ENCODE results near the gene CUX1.
"Not testable (repeated sequence)": the region's sequence is repeated elsewhere in the genome, so short reads cannot be mapped to it uniquely, and the experiment has no call there.

Gene CUX1

GRCh38 chr7:101998906-101999240 is 181.4 kb downstream of the CUX1 start:
- in situ Hi-C loops (cut with MboI; ENCODE audit: low sequenced_read_pairs) = no loop called here

DNA sequence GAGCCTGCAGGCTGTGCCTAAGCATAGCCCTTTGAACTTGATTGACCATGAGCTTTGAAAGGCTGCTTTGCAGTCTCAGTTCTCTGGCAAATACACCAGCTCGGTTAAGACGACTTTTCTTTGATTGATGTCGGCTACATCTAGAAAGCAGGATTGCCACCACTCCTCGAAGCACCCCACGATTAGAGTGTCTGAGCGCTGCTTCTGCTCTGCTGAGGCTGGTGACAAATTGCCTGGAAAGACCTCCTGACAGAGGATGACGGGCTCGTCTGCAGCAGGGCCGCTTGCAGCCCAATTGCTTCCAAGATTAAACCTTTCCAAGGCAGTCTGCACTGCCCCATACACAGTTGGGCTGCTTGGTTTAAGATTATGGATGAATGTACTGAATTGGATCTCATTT is 182.0 kb downstream of the CUX1 start:
- in situ Hi-C loops (cut with MboI; ENCODE audit: low sequenced_read_pairs) = no loop called here

GRCh38 chr7:102000123-102000522 is 182.7 kb downstream of the CUX1 start:
- in situ Hi-C loops (cut with MboI; ENCODE audit: low sequenced_read_pairs) = no loop called here

- in situ Hi-C loops (cut with MboI; ENCODE audit: low sequenced_read_pairs) = no loop called here
Measured at GRCh38 chr7:102004229-102004628, 186.8 kb downstream of the CUX1 start.

DNA sequence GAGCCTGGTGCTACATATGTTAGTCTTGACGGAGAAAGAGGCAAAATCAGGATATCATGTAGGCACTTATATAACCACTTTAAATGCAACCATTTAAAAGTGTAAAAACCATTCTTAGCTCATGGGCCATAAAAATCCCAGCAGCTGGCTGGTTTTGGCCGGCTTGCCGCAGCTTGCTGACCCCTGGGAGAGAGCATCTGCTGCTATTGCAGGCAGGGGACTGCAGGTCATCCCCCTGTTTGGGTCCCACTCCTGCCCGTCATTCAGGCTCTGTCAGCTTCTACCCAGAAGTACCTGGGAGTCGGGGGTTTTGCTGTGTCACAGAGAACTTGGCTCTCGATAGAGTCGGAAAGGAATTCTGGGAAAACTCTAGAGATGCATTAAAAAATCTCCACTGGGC is 187.4 kb downstream of the CUX1 start:
- in situ Hi-C loops (cut with MboI; ENCODE audit: low sequenced_read_pairs) = no loop called here

- in situ Hi-C loops (cut with MboI; ENCODE audit: low sequenced_read_pairs) = no loop called here
Measured at GRCh38 chr7:102005933-102006480, 188.6 kb downstream of the CUX1 start.

DNA sequence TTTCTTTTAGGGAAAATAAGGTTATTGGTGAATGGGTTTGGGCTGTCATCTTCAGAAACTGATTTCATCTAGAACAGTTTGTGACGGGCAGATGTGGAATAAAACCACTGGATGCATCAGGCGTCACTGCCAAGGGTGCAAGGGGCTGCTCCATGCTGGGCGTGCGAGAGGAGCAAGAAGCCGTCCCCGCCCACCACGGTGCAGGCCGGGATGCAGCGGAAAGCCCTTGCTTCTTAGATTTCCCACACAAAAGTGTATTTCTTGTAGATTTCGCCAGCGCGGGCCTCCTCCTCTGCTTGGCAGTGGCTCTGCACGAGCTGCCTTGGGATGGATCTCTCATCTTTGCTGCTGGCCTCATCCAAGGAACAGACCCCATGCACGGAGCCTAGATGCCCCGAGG is 189.3 kb downstream of the CUX1 start:
- in situ Hi-C loops (cut with MboI; ENCODE audit: low sequenced_read_pairs) = no loop called here

GRCh38 chr7:102008535-102009262 is 191.3 kb downstream of the CUX1 start:
- in situ Hi-C loops (cut with MboI; ENCODE audit: low sequenced_read_pairs) = no loop called here

DNA sequence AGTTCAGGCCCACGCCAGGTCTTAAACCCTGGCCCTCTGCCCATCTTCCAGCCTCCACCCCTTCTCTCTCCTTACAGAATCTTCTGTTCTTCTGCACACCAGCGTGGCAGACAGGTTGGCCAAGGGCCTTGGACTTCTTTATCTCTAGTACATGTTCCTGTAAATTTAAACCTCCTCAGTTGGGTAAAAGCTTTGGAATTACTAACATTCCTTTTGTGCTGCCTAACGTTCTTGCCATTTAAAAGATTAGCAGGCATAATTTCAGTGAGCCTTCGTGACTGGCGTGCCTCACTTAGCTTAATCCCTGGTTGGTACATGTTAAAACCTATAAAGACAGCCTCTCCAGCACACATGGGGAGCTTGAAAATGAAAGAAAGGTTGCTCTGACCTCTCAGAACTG is 192.2 kb downstream of the CUX1 start:
- in situ Hi-C loops (cut with MboI; ENCODE audit: low sequenced_read_pairs) = no loop called here

DNA sequence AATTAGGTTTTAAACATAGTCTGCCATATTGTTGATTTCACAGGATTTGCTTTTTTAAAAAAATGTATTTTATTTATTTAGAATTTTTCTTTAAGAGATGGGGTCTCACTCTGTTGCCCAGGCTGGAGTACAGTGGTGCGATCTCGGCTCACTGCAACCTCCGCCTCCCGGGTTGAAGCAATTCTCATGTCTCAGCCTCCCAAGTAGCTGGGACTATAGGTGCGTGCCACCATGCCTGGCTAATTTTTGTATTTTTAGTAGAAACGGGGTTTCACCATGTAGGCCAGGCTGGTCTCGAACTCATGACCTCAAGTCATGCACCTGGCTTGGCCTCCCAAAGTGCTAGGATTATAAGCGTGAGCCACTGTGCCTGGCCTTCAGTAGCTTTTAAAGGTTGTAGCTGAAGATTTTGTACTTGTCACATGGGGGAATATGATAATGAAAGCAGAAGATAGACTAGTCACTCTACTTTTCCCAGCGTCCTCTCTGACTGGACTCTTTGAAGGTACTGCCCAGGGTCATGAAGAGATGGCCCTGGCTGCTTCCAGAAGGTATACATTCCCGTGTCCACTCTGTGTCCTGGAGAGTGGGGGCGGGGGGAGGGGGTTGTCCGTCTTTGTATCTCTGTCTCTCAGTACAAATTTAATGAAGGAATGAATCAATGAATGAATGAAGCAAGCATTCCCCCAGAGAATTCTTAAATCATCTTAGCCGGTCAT is 194.8 kb downstream of the CUX1 start:
- in situ Hi-C loops (cut with MboI; ENCODE audit: low sequenced_read_pairs) = not testable (repeated sequence)

DNA sequence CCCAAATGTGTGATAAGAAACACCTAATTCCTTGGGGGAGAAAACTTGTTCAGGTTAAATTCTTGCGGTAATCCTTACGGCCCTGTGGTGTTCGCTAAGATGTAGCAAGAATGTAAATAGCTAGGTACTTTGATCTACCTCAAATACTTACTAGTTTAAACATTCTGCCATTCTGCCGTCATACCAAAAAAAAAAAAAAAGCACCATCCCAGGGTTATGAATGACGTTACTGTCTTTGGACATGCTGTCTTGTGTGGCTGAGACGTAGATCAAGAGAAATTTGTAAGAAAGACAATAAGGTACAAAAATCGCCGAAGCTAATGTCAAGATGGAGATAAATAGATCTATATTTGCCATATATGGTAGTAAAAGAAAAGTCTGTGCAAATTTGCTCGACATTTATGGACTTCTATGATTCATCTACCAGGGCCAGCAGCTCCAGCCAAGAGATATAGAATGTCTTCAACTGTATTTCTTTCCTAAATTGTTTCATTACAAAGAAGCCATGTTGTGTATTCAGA is 195.6 kb downstream of the CUX1 start:
- in situ Hi-C loops (cut with MboI; ENCODE audit: low sequenced_read_pairs) = no loop called here

DNA sequence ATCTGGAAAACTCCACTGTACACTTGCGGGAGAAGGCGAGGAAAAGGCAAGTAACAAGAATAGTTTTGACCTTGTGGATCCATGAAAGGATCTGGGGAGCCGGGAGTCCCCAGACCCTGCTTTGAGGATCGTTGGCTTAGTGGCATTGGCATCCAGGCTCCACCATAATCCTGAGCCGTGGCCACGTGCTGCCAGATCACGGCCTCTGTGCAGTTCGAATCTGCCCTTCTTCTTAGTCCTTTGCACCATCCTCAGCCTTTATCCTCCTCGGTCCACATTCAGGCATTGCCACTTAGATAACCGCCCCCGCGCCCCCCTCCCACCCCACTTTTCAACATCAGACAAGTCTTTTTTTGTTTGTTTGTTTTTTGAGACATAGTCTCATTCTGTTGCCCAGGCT is 201.4 kb downstream of the CUX1 start:
- in situ Hi-C loops (cut with MboI; ENCODE audit: low sequenced_read_pairs) = no loop called here

GRCh38 chr7:102019461-102019860 is 202.0 kb downstream of the CUX1 start:
- in situ Hi-C loops (cut with MboI; ENCODE audit: low sequenced_read_pairs) = no loop called here

DNA sequence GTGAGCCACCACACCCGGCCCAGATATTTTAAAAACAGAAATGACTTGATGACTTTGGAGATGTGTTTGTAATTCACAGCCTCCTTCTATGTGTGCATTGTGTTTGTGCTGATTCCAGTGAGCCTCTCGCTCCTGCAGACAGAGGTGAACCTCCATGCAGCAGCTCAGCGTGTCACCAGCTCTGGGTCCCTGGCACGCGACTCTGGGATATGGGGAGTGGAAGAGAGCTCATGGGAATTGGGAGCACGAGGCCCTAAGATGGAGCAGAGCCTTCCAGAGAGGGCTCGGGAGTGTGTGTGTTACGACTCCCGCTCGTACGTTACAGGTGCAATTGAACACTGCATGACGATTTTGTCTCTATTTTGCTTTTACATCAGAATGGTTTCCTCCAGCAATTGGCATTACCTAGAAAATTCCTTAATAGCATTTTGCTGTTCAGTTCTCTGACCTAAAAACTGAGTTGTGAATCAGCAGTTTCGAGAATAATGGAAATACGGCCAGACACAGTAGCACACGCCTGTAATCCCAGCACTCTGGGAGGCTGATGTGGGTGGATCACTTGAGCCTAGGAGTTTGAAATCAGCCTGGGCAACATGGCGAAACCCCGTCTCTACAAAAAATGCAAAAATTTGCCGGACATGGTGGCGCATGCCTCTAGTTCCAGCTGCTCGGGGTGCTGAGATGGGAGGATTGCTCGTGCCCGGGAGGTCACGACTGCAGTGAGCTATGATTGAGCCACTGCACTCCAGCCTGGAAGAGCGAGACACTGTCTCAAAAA is 204.6 kb downstream of the CUX1 start:
- in situ Hi-C loops (cut with MboI; ENCODE audit: low sequenced_read_pairs) = no loop called here

GRCh38 chr7:102024005-102024768 is 206.8 kb downstream of the CUX1 start:
- in situ Hi-C loops (cut with MboI; ENCODE audit: low sequenced_read_pairs) = no loop called here

GRCh38 chr7:102024769-102025391 is 207.5 kb downstream of the CUX1 start:
- in situ Hi-C loops (cut with MboI; ENCODE audit: low sequenced_read_pairs) = no loop called here

DNA sequence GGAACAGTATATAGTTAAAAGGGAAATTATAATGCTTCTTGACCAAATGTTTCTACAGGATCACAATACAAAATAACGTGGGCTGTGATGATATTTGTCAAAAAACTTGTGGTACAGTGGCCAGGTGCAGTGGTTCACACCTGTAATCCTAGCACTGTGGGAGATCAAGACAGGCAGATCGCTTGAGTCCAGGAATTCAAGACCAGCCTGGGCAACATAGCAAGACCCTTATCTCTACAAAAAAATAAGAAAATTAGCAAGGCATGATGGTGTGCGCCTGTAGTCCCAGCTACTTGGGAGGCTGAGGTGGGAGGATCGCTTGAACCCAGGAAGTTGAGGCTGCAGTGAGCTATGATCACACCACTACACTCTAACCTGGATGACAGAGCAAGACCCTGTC is 208.4 kb downstream of the CUX1 start:
- in situ Hi-C loops (cut with MboI; ENCODE audit: low sequenced_read_pairs) = not testable (repeated sequence)

GRCh38 chr7:102028206-102028826 is 210.9 kb downstream of the CUX1 start:
- in situ Hi-C loops (cut with MboI; ENCODE audit: low sequenced_read_pairs) = no loop called here

GRCh38 chr7:102029616-102030015 is 212.2 kb downstream of the CUX1 start:
- in situ Hi-C loops (cut with MboI; ENCODE audit: low sequenced_read_pairs) = no loop called here

- in situ Hi-C loops (cut with MboI; ENCODE audit: low sequenced_read_pairs) = no loop called here
Measured at GRCh38 chr7:102030696-102031095, 213.3 kb downstream of the CUX1 start.
